Peyer's patch (tissue), 4 donors: ENCODE measurements around the gene ERF.

ENCODE experiments used
- CTCF ChIP-seq, 6 experiments: fragments of 450-650 bp in 4 of 6; fragments of 200-600 bp in 2 of 6; sonication (generic) in 1 of 6; IDR thresholded peaks; one replicate each; pipeline ENCODE4 v1.5.1; 2017 to 2019; ENCODE audit warnings: antibody characterized with exemption in 6 of 6, mild to moderate bottlenecking in 3 of 6, moderate library complexity in 1 of 6
- POLR2A ChIP-seq, 2 donors: fragments of 450-650 bp; IDR thresholded peaks; one replicate each; pipeline ENCODE4 v1.5.1; 2017; ENCODE audit warnings: antibody characterized with exemption in 2 of 2, mild to moderate bottlenecking in 2 of 2, moderate library complexity in 2 of 2

GRCh38 chr19:42275517-42275916, 20.6 kb upstream of the ERF start:
- TF ChIP-seq CTCF (IDR thresholded peaks at IDR 0.05) = no peak
- no peak for TF ChIP-seq POLR2A (IDR thresholded peaks at IDR 0.05)
